Spleen (tissue), 11 donors: ENCODE results near the gene ZNF784. TPM values are rescaled to one million over a fixed set of nuclear protein-coding genes. Genes with fewer than 3 reads are reported as not detected.

Experiments used
- DNase-seq: peaks from one replicate; pipeline ENCODE4 v3.0.0-alpha.2; 2020
- H3K27ac ChIP-seq, 8 donors: fragments of 200-600 bp; sonication (generic) in 7 of 8; 1 replicate in 4 of 8; 2 replicates in 4 of 8; pipeline versions ENCODE4 v1.5.0 to v1.8.0; 2016 to 2021; ENCODE audit warnings: inconsistent platforms in 4 of 8, mild to moderate bottlenecking in 4 of 8, moderate library complexity in 1 of 8
- H3K27me3 ChIP-seq, 7 donors: fragments of 200-600 bp; sonication (generic) in 6 of 7; replicated peaks in 1 of 7; 1 replicate in 4 of 7; 2 replicates in 3 of 7; pipeline versions ENCODE4 v1.5.0 to v1.8.0; 2016 to 2021; ENCODE audit warnings: inconsistent platforms in 3 of 7, mild to moderate bottlenecking in 1 of 7
- H3K36me3 ChIP-seq, 6 donors: fragments of 200-600 bp; sonication (generic) in 5 of 6; 1 replicate in 4 of 6; 2 replicates in 2 of 6; pipeline versions ENCODE4 v1.5.0 to v1.8.0; 2016 to 2021; ENCODE audit warnings: inconsistent platforms in 2 of 6
- H3K4me1 ChIP-seq, 6 donors: fragments of 200-600 bp; sonication (generic) in 5 of 6; 1 replicate in 3 of 6; 2 replicates in 3 of 6; pipeline versions ENCODE4 v1.5.0 to v1.8.0; 2016 to 2021; ENCODE audit warnings: inconsistent platforms in 3 of 6
- H3K4me3 ChIP-seq, 8 donors: fragments of 200-600 bp; sonication (generic) in 7 of 8; 1 replicate in 4 of 8; 2 replicates in 4 of 8; pipeline versions ENCODE4 v1.5.0 to v1.8.0; 2016 to 2021; ENCODE audit warnings: inconsistent platforms in 4 of 8, mild to moderate bottlenecking in 4 of 8, moderate library complexity in 2 of 8
- H3K9me3 ChIP-seq, 8 donors: fragments of 200-600 bp; sonication (generic) in 7 of 8; 1 replicate in 4 of 8; 2 replicates in 4 of 8; pipeline versions ENCODE4 v1.5.0 to v1.8.0; 2016 to 2021; ENCODE audit warnings: inconsistent platforms in 4 of 8
- POLR2A ChIP-seq, 3 donors: fragments of 450-650 bp; IDR thresholded peaks; one replicate each; pipeline ENCODE4 v1.5.1; 2017; ENCODE audit warnings: antibody characterized with exemption in 3 of 3, mild to moderate bottlenecking in 1 of 3
- POLR2AphosphoS5 ChIP-seq, 3 donors: sonication (generic); formaldehyde crosslinking; IDR thresholded peaks; one replicate each; pipeline ENCODE4 v1.5.1; 2017; ENCODE audit warnings: antibody characterized with exemption in 3 of 3
- WGBS, 5 donors: extraction: QIAGEN DNeasy Blood & Tissue Kit in 3 of 5; methylation state at CpG; one replicate each; pipeline versions ENCODE4 v1.1.5 to v1.1.7; 2013 to 2018; 5-methylcytosine and 5-hydroxymethylcytosine counted together
- intact Hi-C: fragments of 100-400 bp; cut with DNase I; formaldehyde crosslinking; loops from one replicate; pipeline ENCODE4 v1.15.0; 2023; ENCODE audit warnings: low total_unique reads
- polyA plus RNA-seq, 3 donors: library from polyadenylated mRNA; stranded (reverse); fragments of 200-250 nt; gene quantifications; one replicate each; pipeline ENCODE4 v1.2.1, GENCODE V29; 2013
- total RNA-seq, 7 donors: library from RNA; depleted of rRNA in 3 of 7; stranded (reverse); fragments of >200 nt in 3 of 7; fragmentation: NEBNext Ultra II Directional in 4 of 7; extraction: Animal tissue kit (Norgen Biotek cat#: 25700) in 4 of 7; gene quantifications; one replicate each; pipeline versions ENCODE4 v1.1.0 to v1.2.1, GENCODE V29; 2016 to 2021
- TF ChIP-seq, protein P1 (sequence below), 11 experiments: fragments of 200-600 bp in 7 of 11; fragments of 450-650 bp in 4 of 11; sonication (generic) in 4 of 11; IDR thresholded peaks in 8 of 11; conservative IDR thresholded peaks in 3 of 11; 1 replicate in 7 of 11; 2 replicates in 4 of 11; pipeline versions ENCODE4 v1.4.0 to v1.8.0; 2016 to 2021; ENCODE audit warnings: antibody characterized with exemption in 11 of 11, inconsistent platforms in 4 of 11, mild to moderate bottlenecking in 1 of 11
- donor health status: healthy with polysubstance abuse.
- donor health status: DM: no; HTN: no; CAD: no; lungs with moderate emphysema.
- donor health status: DM: no; HTN: no; CAD: no.
- donor health status: Bipolar disorder and iron deficiency.
- donor health status: healthy.
- donor health status: DM: no; HTN: no; CAD: no.
- donor health status: DM: yes; HTN: yes; CAD: no.

The ZNF784 gene
- total and polyA plus RNA-seq, 10 donors: 3.3 to 10.0 (median 6.7) TPM

DNA sequence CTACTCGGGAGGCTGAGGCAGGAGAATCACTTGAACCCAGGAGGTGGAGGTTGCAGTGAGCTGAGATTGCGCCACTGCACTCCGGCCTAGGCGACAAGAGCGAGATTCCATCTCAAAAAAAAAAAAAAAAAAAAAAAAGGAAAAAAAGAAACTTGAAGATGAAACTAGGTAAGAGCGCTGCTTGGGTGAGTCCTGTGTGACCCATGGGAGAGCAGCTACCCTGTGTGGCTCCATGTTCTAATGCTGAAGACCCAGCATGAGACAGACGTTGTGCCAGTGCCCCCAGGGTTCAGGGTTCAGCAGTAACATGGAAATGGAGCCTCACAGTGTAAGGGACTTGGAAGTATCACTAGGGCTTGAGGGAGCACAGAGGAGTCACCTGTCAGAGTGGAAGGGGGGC is 5.9 kb downstream of the ZNF784 start:
- Histone ChIP-seq H3K4me3 (no peak overlapping the region), H3K4me1 (peaks cover under 1 to 88% (median 21%) of the 10 kb centered on the region in 6 donors), H3K27me3 (no peaks in the 10 kb centered on the region), H3K36me3 (peaks cover 0 to 73% (median 44%) of the 10 kb centered on the region in 6 donors), H3K9me3 (no peaks in the 10 kb centered on the region), H3K27ac (peak overlapping the region in 4 of 8 donors; percentile 11 to 95 (median 84))
- intact Hi-C loops: no loop called here
- TF ChIP-seq POLR2AphosphoS5 (IDR thresholded peaks at IDR 0.05) (no peak), POLR2A (IDR thresholded peaks at IDR 0.05) (no peak)
- TF ChIP-seq, protein P1, sequence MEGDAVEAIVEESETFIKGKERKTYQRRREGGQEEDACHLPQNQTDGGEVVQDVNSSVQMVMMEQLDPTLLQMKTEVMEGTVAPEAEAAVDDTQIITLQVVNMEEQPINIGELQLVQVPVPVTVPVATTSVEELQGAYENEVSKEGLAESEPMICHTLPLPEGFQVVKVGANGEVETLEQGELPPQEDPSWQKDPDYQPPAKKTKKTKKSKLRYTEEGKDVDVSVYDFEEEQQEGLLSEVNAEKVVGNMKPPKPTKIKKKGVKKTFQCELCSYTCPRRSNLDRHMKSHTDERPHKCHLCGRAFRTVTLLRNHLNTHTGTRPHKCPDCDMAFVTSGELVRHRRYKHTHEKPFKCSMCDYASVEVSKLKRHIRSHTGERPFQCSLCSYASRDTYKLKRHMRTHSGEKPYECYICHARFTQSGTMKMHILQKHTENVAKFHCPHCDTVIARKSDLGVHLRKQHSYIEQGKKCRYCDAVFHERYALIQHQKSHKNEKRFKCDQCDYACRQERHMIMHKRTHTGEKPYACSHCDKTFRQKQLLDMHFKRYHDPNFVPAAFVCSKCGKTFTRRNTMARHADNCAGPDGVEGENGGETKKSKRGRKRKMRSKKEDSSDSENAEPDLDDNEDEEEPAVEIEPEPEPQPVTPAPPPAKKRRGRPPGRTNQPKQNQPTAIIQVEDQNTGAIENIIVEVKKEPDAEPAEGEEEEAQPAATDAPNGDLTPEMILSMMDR (IDR thresholded peaks at IDR 0.05 in 8 of 11, conservative IDR thresholded peaks at IDR 0.05 in 3 of 11): no peak
- WGBS, 5 donors: 80 to 94% (median 84%) methylated on average over 7 of the region's 7 CpGs
- no peak for DNase-seq

DNA sequence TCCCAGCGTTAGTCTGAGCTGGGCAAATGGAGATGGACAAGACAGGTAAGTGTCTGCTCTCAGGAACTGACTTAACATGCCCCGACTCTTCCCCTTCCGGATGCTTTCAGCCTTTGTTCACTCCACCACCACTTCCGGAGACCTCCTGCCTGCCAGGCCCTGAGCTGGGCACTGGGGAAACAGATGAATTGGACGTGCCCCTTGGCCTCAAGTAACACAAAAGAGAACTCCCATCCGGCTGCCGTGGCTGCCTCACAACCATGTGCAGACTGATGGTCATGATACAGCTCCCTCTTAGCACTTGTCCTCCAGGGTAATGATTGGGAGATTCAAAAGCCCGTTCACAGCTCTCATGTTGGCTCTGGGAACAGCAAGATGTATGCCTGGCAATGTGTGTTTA is 6.9 kb downstream of the ZNF784 start:
- no peak overlapping the region for H3K4me3 ChIP-seq

DNA sequence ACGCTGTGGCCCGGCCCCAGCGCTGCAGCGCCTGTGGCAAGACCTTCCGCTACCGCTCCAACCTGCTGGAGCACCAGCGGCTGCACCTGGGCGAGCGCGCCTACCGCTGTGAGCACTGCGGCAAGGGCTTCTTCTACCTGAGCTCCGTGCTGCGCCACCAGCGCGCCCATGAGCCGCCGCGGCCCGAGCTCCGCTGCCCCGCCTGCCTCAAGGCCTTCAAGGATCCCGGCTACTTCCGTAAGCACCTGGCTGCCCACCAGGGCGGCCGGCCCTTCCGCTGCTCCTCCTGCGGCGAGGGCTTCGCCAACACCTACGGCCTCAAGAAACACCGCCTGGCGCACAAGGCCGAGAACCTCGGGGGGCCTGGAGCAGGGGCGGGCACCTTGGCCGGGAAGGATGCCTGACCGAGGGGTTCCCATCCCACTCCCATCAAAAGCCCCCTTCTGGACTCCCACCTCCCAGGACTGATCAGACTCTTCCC is 7.9 kb downstream of the ZNF784 start:
- H3K9me3 ChIP-seq: no peaks in the 10 kb centered on the region
- TF ChIP-seq POLR2AphosphoS5 (IDR thresholded peaks at IDR 0.05) (peak in 1 of 3 donors; percentile 46), POLR2A (IDR thresholded peaks at IDR 0.05) (no peak)
- TF ChIP-seq, protein P1 (IDR thresholded peaks at IDR 0.05 in 8 of 11, conservative IDR thresholded peaks at IDR 0.05 in 3 of 11): no peak
- peaks cover 13 to 88% (median 31%) of the 10 kb centered on the region in 6 donors for H3K4me1 ChIP-seq
- peak overlapping the region in 4 of 8 donors; percentile 36 to 95 (median 84) for H3K27ac ChIP-seq
- DNase-seq: no peak
- H3K36me3 ChIP-seq: peaks cover 0 to 65% (median 38%) of the 10 kb centered on the region in 6 donors
- no peaks in the 10 kb centered on the region for H3K27me3 ChIP-seq
- 95 to 98% (median 97%) methylated on average over 28 to 38 of the region's 38 CpGs for WGBS, 5 donors
- no peak overlapping the region for H3K4me3 ChIP-seq
- intact Hi-C loops: no loop called here

More for the DNA sequence above, 6.9 kb downstream of the ZNF784 start:
- peaks cover 0 to 75% (median 45%) of the 10 kb centered on the region in 6 donors for H3K36me3 ChIP-seq
- H3K9me3 ChIP-seq: no peaks in the 10 kb centered on the region
- DNase-seq: no peak
- intact Hi-C loops: no loop called here
- TF ChIP-seq, protein P1 (IDR thresholded peaks at IDR 0.05 in 8 of 11, conservative IDR thresholded peaks at IDR 0.05 in 3 of 11): no peak
- peak in 2 of 3 donors; percentile 39 to 49 for TF ChIP-seq POLR2AphosphoS5 (IDR thresholded peaks at IDR 0.05)
- no peak for TF ChIP-seq POLR2A (IDR thresholded peaks at IDR 0.05)
- 60 to 87% (median 78%) methylated on average over 4 to 8 of the region's 8 CpGs for WGBS, 5 donors
- peaks cover 9 to 88% (median 23%) of the 10 kb centered on the region in 6 donors for H3K4me1 ChIP-seq
- H3K27me3 ChIP-seq: no peaks in the 10 kb centered on the region
- peak overlapping the region in 5 of 8 donors; percentile 36 to 95 (median 82) for H3K27ac ChIP-seq

DNA sequence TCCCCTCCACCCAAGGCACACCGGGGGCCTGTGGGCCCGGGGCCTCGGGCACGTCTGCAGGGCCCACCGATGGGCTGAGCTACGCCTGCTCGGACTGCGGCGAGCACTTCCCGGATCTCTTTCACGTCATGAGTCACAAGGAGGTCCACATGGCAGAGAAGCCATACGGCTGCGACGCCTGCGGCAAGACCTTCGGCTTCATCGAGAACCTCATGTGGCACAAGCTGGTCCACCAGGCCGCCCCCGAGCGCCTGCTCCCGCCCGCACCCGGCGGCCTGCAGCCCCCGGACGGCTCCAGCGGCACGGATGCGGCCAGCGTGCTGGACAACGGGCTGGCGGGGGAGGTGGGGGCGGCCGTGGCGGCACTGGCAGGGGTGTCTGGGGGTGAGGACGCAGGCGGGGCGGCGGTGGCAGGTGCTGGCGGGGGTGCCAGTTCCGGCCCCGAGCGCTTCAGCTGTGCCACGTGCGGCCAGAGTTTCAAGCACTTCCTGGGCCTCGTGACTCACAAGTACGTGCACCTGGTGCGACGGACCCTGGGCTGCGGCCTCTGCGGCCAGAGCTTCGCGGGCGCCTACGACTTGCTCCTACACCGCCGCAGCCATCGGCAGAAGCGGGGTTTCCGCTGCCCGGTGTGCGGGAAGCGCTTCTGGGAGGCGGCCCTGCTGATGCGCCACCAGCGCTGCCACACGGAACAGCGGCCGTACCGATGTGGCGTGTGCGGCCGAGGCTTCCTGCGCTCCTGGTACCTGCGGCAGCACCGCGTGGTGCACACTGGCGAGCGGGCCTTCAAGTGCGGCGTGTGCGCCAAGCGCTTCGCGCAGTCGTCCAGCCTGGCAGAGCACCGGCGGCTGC is 8.6 kb downstream of the ZNF784 start:
- no peak for DNase-seq
- WGBS, 5 donors: 96 to 98% (median 96%) methylated on average over 62 to 88 of the region's 88 CpGs
- peaks cover 0 to 62% (median 38%) of the 10 kb centered on the region in 6 donors for H3K36me3 ChIP-seq
- H3K4me3 ChIP-seq: no peak overlapping the region
- H3K27ac ChIP-seq: peak overlapping the region in 3 of 8 donors; percentile 48 to 95 (median 82)
- H3K27me3 ChIP-seq: no peaks in the 10 kb centered on the region
- intact Hi-C loops: no loop called here
- TF ChIP-seq POLR2AphosphoS5 (IDR thresholded peaks at IDR 0.05) (peak in 1 of 3 donors; percentile 0), POLR2A (IDR thresholded peaks at IDR 0.05) (no peak)
- no peaks in the 10 kb centered on the region for H3K9me3 ChIP-seq
- peaks cover 19 to 88% (median 32%) of the 10 kb centered on the region in 6 donors for H3K4me1 ChIP-seq
